A549 (cell line): ENCODE data around the gene ATP6V0E1. TPM values are rescaled to one million over a fixed set of nuclear protein-coding genes. Genes with fewer than 3 reads are reported as not detected.
A peak's percentile ranks its signal among the peaks of the same experiment; 100 is the strongest.

Experiments used
- ATAC-seq, 2 experiments: fragments of 200-7000 bp in 1 of 2; fragments of >200 bp in 1 of 2; cut with Nextera tagmentation in 1 of 2; cut with Tn5 transposase in 1 of 2; 3 replicates each; pipeline versions ENCODE4 v1.8.0 to v1.9.1; 2018 to 2020; ENCODE audit warnings: mild to moderate bottlenecking in 1 of 2, moderate library complexity in 1 of 2
- CTCF ChIA-PET: fragments of 300-600 bp; sonication (Branson Sonifier 250); formaldehyde crosslinking; extraction: SDS; loops from one replicate; lab custom pipeline; 2021; ENCODE audit warnings: antibody characterized with exemption, inconsistent platforms; lab: Yijun Ruan, JAX
- POLR2A ChIA-PET: fragments of 350-600 bp; formaldehyde crosslinking; extraction: SDS; loops from one replicate; lab custom pipeline; 2021; ENCODE audit warnings: antibody characterized with exemption, inconsistent platforms; lab: Yijun Ruan, JAX
- DNase-seq, 2 experiments: peaks; one replicate each; pipeline versions ENCODE4 v3.0.0 to v3.0.0-alpha.2; 2011 to 2016; ENCODE audit warnings: low read depth in 1 of 2, low spot score in 1 of 2
- FAIRE-seq: peaks from 2 replicates; lab custom pipeline; 2011; peaks lifted over from hg19 to GRCh38; lab: Jason Lieb, UNC
- H3K27ac ChIP-seq, 2 experiments: fragments of >200 bp; sonication (Bioruptor Twin); formaldehyde crosslinking; 3 replicates each; pipeline ENCODE4 v1.5.1; 2016 to 2017
- H3K4me1 ChIP-seq: fragments of >200 bp; sonication (Bioruptor Twin); formaldehyde crosslinking; 3 replicates; pipeline ENCODE4 v1.6.1; 2016
- H3K4me2 ChIP-seq: fragments of >200 bp; sonication (Bioruptor Twin); formaldehyde crosslinking; 3 replicates; pipeline ENCODE4 v1.6.1; 2016
- H3K4me3 ChIP-seq: fragments of >200 bp; sonication (Bioruptor Twin); formaldehyde crosslinking; 3 replicates; pipeline ENCODE4 v1.5.1; 2016
- H3K9me3 ChIP-seq: fragments of >200 bp; sonication (Bioruptor Twin); formaldehyde crosslinking; 3 replicates; pipeline ENCODE4 v1.6.1; 2016
- BCL3 ChIP-seq: fragments of >200 bp; sonication (Bioruptor Twin); formaldehyde crosslinking; IDR thresholded peaks from 3 replicates; pipeline ENCODE4 v1.6.1; 2016
- CBX8 ChIP-seq: fragments of 200-600 bp; sonication (generic); IDR thresholded peaks from 2 replicates; pipeline ENCODE4 v1.6.1; 2016
- CEBPB ChIP-seq, 2 experiments: fragments of >200 bp in 1 of 2; sonication (Bioruptor Twin) in 1 of 2; formaldehyde crosslinking in 1 of 2; IDR thresholded peaks; 2 replicates each; pipeline ENCODE4 v1.6.1; 2012 to 2016
- CHD2 ChIP-seq: fragments of 150-350 bp; IDR thresholded peaks from 2 replicates; pipeline ENCODE4 v1.6.1; 2014; ENCODE audit warnings: low read length; ENCODE audit not compliant: partially characterized antibody
- CHD4 ChIP-seq: fragments of 200-600 bp; sonication (generic); IDR thresholded peaks from 2 replicates; pipeline ENCODE4 v1.6.1; 2016; ENCODE audit warnings: antibody characterized with exemption, mild to moderate bottlenecking, borderline replicate concordance
- EHF ChIP-seq: fragments of 250-450 bp; sonication (Bioruptor Pico); IDR thresholded peaks from 2 replicates; pipeline ENCODE4 v1.5.0; 2020; ENCODE audit warnings: mild to moderate bottlenecking
- EHMT2 ChIP-seq: fragments of 200-600 bp; sonication (generic); IDR thresholded peaks from 2 replicates; pipeline ENCODE4 v1.6.1; 2016; ENCODE audit warnings: antibody characterized with exemption, low read depth, mild to moderate bottlenecking, moderate library complexity
- EP300 ChIP-seq, 2 experiments: fragments of >200 bp; sonication (Bioruptor Twin); formaldehyde crosslinking; IDR thresholded peaks; 2 replicates in 1 of 2; 3 replicates in 1 of 2; pipeline ENCODE4 v1.6.1; 2016 to 2017
- ESRRA ChIP-seq: fragments of 150-350 bp; IDR thresholded peaks from 2 replicates; pipeline ENCODE4 v1.6.1; 2014; ENCODE audit warnings: mild to moderate bottlenecking, low read length, borderline replicate concordance
- FOSB ChIP-seq: fragments of 250-450 bp; sonication (Bioruptor Pico); IDR thresholded peaks from 2 replicates; pipeline ENCODE4 v1.5.0; 2020; ENCODE audit warnings: mild to moderate bottlenecking, moderate library complexity
- HDAC2 ChIP-seq: fragments of 200-600 bp; sonication (generic); IDR thresholded peaks from 2 replicates; pipeline ENCODE4 v1.6.1; 2016
- HMGXB4 ChIP-seq: fragments of 250-450 bp; sonication (Bioruptor Pico); IDR thresholded peaks from 2 replicates; pipeline ENCODE4 v1.5.0; 2021; ENCODE audit warnings: mild to moderate bottlenecking, moderate library complexity, borderline replicate concordance
- HOXB13 ChIP-seq: fragments of 250-450 bp; sonication (Bioruptor Pico); IDR thresholded peaks from 2 replicates; pipeline ENCODE4 v1.5.0; 2020; ENCODE audit warnings: low read depth, mild to moderate bottlenecking, moderate library complexity
- JUN ChIP-seq, 2 experiments: fragments of >200 bp; sonication (Bioruptor Twin); formaldehyde crosslinking; IDR thresholded peaks; 2 replicates in 1 of 2; 3 replicates in 1 of 2; pipeline ENCODE4 v1.6.1; 2016 to 2017
- JUNB ChIP-seq: fragments of >200 bp; sonication (Bioruptor Twin); formaldehyde crosslinking; IDR thresholded peaks from 2 replicates; pipeline ENCODE4 v1.6.1; 2016
- KDM1A ChIP-seq: fragments of 200-600 bp; sonication (generic); IDR thresholded peaks from 2 replicates; pipeline ENCODE4 v1.6.1; 2016; ENCODE audit warnings: low read depth, mild to moderate bottlenecking
- MAX ChIP-seq: IDR thresholded peaks from 2 replicates; pipeline ENCODE4 v1.6.1; 2012
- MYC ChIP-seq: IDR thresholded peaks from 2 replicates; pipeline ENCODE4 v1.6.1; 2012; ENCODE audit warnings: mild to moderate bottlenecking, inconsistent platforms, low read length, improper control_type of control experiment, borderline replicate concordance
- NPAS2 ChIP-seq: fragments of 250-450 bp; sonication (Bioruptor Pico); IDR thresholded peaks from 2 replicates; pipeline ENCODE4 v1.8.0; 2022; ENCODE audit warnings: mild to moderate bottlenecking, moderate library complexity, borderline replicate concordance
- PBX3 ChIP-seq: IDR thresholded peaks from 2 replicates; pipeline ENCODE4 v1.6.1; 2012
- PHF8 ChIP-seq: fragments of 200-600 bp; sonication (generic); IDR thresholded peaks from 2 replicates; pipeline ENCODE4 v1.6.1; 2016; ENCODE audit warnings: low read depth, mild to moderate bottlenecking, antibody characterized with exemption, moderate library complexity, borderline replicate concordance
- POLR2A ChIP-seq: IDR thresholded peaks from 2 replicates; pipeline ENCODE4 v1.6.1; 2012; ENCODE audit warnings: mild to moderate bottlenecking, low read length
- POLR2AphosphoS2 ChIP-seq: conservative IDR thresholded peaks from 2 replicates; pipeline ENCODE4 v1.6.1; 2012; ENCODE audit warnings: low read length, improper control_type of control experiment, inconsistent platforms
- RARB ChIP-seq: fragments of 250-450 bp; sonication (Bioruptor Pico); IDR thresholded peaks from 2 replicates; pipeline ENCODE4 v1.8.0; 2021; ENCODE audit warnings: mild to moderate bottlenecking, moderate library complexity
- RCOR1 ChIP-seq: fragments of 150-350 bp; IDR thresholded peaks from 2 replicates; pipeline ENCODE4 v1.6.1; 2014; ENCODE audit warnings: antibody characterized with exemption, low read length, low read depth
- RNF2 ChIP-seq: fragments of 200-600 bp; sonication (generic); IDR thresholded peaks from 2 replicates; pipeline ENCODE4 v1.6.1; 2016; ENCODE audit warnings: low read depth, mild to moderate bottlenecking, antibody characterized with exemption, moderate library complexity, borderline replicate concordance
- ZC3H11A ChIP-seq: fragments of 450-650 bp; IDR thresholded peaks from 2 replicates; pipeline ENCODE4 v1.6.1; 2014; ENCODE audit warnings: antibody characterized with exemption, mild to moderate bottlenecking
- ZNF302 ChIP-seq: fragments of 250-450 bp; sonication (Bioruptor Pico); IDR thresholded peaks from 2 replicates; pipeline ENCODE4 v1.9.0; 2021; ENCODE audit warnings: inconsistent platforms, mild to moderate bottlenecking, moderate library complexity
- WGBS: methylation state at CpG from one replicate; pipeline ENCODE4 v1.1.6; 2017; ENCODE audit errors: missing lambda C conversion rate; 5-methylcytosine and 5-hydroxymethylcytosine counted together
- polyA plus RNA-seq, 4 experiments: library from polyadenylated mRNA; depleted of rRNA in 3 of 4; stranded (reverse); fragments of >200 nt; fragmentation: RNase III in 1 of 4; extraction: RNeasy Plus Mini Kit Qiagen cat#74134 plus additional on column Dnase treatment in 1 of 4; gene quantifications; 2 replicates in 3 of 4; 3 replicates in 1 of 4; pipeline ENCODE4 v1.2.3, GENCODE V29; 2011 to 2017
- TF ChIP-seq, protein P1 (sequence below): fragments of 150-350 bp; IDR thresholded peaks from 2 replicates; pipeline ENCODE4 v1.6.1; 2014; ENCODE audit warnings: low read depth, mild to moderate bottlenecking, low read length
- TF ChIP-seq, protein P2 (sequence below): fragments of 250-450 bp; sonication (Bioruptor Pico); IDR thresholded peaks from 2 replicates; pipeline ENCODE4 v1.5.0; 2020; ENCODE audit warnings: low read depth, mild to moderate bottlenecking, moderate library complexity

The ATP6V0E1 gene
- polyA plus RNA-seq, 2 of the 4 experiments (the other 2 are of a cell fraction), result 297 to 344 TPM

- peak overlapping the region; percentile 58 for H3K4me2 ChIP-seq
- H3K4me1 ChIP-seq, result peaks cover 18% of the 10 kb centered on the region; the same call in 2 of the 3 replicates
- TF ChIP-seq EHF (CRISPR knock-in tag), result no peak
- 0% methylated on average over 1 of the region's 27 CpGs for WGBS
- H3K4me3 ChIP-seq, result peak overlapping the region; percentile 93
- no peak for FAIRE-seq
- POLR2A ChIA-PET, result interaction anchor here (0.6 to 1.5 kb wide), 6 partner anchors 9 to 286 kb away, joined by 3 to 11 read pairs (median 4); partner anchors contain the start of genes ATP6V0E1, BNIP1, DUSP1 and STC2
- no peaks in the 10 kb centered on the region for H3K9me3 ChIP-seq
- peak overlapping the region; percentile 76 to 90 for H3K27ac ChIP-seq
- CTCF ChIA-PET, result interaction anchor here (0.6 to 1.9 kb wide), 5 partner anchors 72 to 1590 kb away, joined by 3 to 10 read pairs (median 4); no protein-coding TSS in a partner anchor
- peak; percentile 74 to 83 for ATAC-seq
- DNase-seq, result peak in 1 of 2 experiments; percentile 61
These were observed 73.2 kb downstream of the ATP6V0E1 start for GRCh38 chr5:173056783-173057061.

GRCh38 chr5:173057062-173057924 lies 73.7 kb downstream of the ATP6V0E1 start:
- POLR2A ChIA-PET, result interaction anchor here (0.6 to 1.5 kb wide), 8 partner anchors 8 to 286 kb away, joined by 3 to 11 read pairs (median 4); partner anchors contain the start of genes ATP6V0E1, BNIP1, DUSP1 and RPL26L1
- FAIRE-seq (no peak), DNase-seq (peak; percentile 99), ATAC-seq (peak; percentile 89 to 93)
- WGBS, result under 1% methylated on average over 34 of the region's 38 CpGs
- Histone ChIP-seq H3K9me3 (no peaks in the 10 kb centered on the region), H3K4me3 (peak overlapping the region; percentile 93), H3K27ac (peak overlapping the region; percentile 86 to 90), H3K4me1 (peaks cover 17% of the 10 kb centered on the region; the same call in 2 of the 3 replicates), H3K4me2 (peak overlapping the region; percentile 79)
- CTCF ChIA-PET, result interaction anchor here (0.6 to 1.9 kb wide), 7 partner anchors 73 to 1590 kb away, joined by 3 to 10 read pairs (median 4); no protein-coding TSS in a partner anchor
- TF ChIP-seq NPAS2 (no peak), EP300 (IDR thresholded peaks at IDR 0.05) (no peak), PBX3 (peak; percentile 98), HMGXB4 (CRISPR knock-in tag) (no peak), ESRRA (0 out of 2 replicates have a peak, but pooled peaks have one; percentile 27), HOXB13 (CRISPR knock-in tag) (no peak), CEBPB (IDR thresholded peaks at IDR 0.05) (no peak), BCL3 (peak; percentile 24; the same call in 1 of the 3 replicates), ZC3H11A (no peak), CHD2 (no peak), EHMT2 (no peak), JUNB (no peak), HDAC2 (no peak), PHF8 (peak; percentile 63; the same call in 1 of the 2 replicates), JUN (IDR thresholded peaks at IDR 0.05) (peak in 1 of 2 experiments; percentile 49; a peak in 1 of 5 replicates), RCOR1 (no peak), RARB (CRISPR knock-in tag) (no peak), ZNF302 (no peak), RNF2 (no peak), MYC (no peak), KDM1A (no peak), CHD4 (no peak), POLR2A (peak; percentile 60), POLR2AphosphoS2 (no peak), FOSB (CRISPR knock-in tag) (no peak), CBX8 (no peak), MAX (peak; percentile 10; the same call in 1 of the 2 replicates)
- TF ChIP-seq, protein P1, sequence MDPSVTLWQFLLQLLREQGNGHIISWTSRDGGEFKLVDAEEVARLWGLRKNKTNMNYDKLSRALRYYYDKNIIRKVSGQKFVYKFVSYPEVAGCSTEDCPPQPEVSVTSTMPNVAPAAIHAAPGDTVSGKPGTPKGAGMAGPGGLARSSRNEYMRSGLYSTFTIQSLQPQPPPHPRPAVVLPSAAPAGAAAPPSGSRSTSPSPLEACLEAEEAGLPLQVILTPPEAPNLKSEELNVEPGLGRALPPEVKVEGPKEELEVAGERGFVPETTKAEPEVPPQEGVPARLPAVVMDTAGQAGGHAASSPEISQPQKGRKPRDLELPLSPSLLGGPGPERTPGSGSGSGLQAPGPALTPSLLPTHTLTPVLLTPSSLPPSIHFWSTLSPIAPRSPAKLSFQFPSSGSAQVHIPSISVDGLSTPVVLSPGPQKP, result no peak
- TF ChIP-seq, protein P2, sequence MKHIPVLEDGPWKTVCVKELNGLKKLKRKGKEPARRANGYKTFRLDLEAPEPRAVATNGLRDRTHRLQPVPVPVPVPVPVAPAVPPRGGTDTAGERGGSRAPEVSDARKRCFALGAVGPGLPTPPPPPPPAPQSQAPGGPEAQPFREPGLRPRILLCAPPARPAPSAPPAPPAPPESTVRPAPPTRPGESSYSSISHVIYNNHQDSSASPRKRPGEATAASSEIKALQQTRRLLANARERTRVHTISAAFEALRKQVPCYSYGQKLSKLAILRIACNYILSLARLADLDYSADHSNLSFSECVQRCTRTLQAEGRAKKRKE (CRISPR knock-in tag), result no peak
